ENCODE data around the gene PCCA. TPM values are rescaled to one million over a fixed set of nuclear protein-coding genes. Genes with fewer than 3 reads are reported as not detected.

Gene PCCA
- total and polyA plus RNA-seq, 2 experiments from 2014 or later = 41.9 to 46.6 TPM

- H3F3A ChIP-seq (replicated peaks; ENCODE audit: low read depth) = no peaks in the 10 kb centered on the region
- no peak overlapping the region for H2AFZ ChIP-seq
- Mint-ChIP-seq H3K27ac (no peak overlapping the region), H3K27me3 (ENCODE audit: insufficient read depth, low read depth, poor library complexity) (no peaks in the 10 kb centered on the region), H3K9me3 (no peaks in the 10 kb centered on the region), H3K4me3 (no peak overlapping the region), H3K36me3 (ENCODE audit: low read depth) (no peaks in the 10 kb centered on the region), H3K4me1 (peaks cover 51% of the 10 kb centered on the region)
- no peak overlapping the region for H3K4me2 ChIP-seq
- TF ChIP-seq POLR2AphosphoS5 (IDR thresholded peaks at IDR 0.05; ENCODE audit: low read depth) (no peak), CTCF (conservative IDR thresholded peaks at IDR 0.05; ENCODE audit: low read depth in 2 of 2) (no peak), ZNF114 (CRISPR knock-in tag; IDR thresholded peaks at IDR 0.05) (no peak), ZNF462 (CRISPR knock-in tag; IDR thresholded peaks at IDR 0.05) (no peak), ETS1 (IDR thresholded peaks at IDR 0.05) (no peak), ZNF331 (CRISPR knock-in tag; IDR thresholded peaks at IDR 0.05; ENCODE audit: low read depth) (no peak), STAT1 (IDR thresholded peaks at IDR 0.05; ENCODE audit: unreplicated experiment) (no peak), EZH2 (IDR thresholded peaks at IDR 0.05; ENCODE audit: low read depth, unreplicated experiment) (no peak), REST (IDR thresholded peaks at IDR 0.05; ENCODE audit: unreplicated experiment) (no peak), NANOG (IDR thresholded peaks at IDR 0.05; ENCODE audit: borderline replicate concordance) (no peak), CREB1 (CRISPR knock-in tag; IDR thresholded peaks at IDR 0.05; ENCODE audit: low read depth) (no peak), JUNB (IDR thresholded peaks at IDR 0.05; ENCODE audit: unreplicated experiment) (no peak), EZH2phosphoT487 (IDR thresholded peaks at IDR 0.05; ENCODE audit: unreplicated experiment) (no peak)
- DNase-seq (ENCODE audit: low spot score) (no peak), ATAC-seq (no peak)
- H3K27me3 ChIP-seq (ENCODE audit: insufficient read depth) = no peaks in the 10 kb centered on the region
- 0 out of 2 replicates have a peak, but pooled peaks cover 10% of the 10 kb centered on the region for H3K79me2 ChIP-seq (replicated peaks; ENCODE audit: insufficient read depth)
- H3K9me2 ChIP-seq (ENCODE audit: insufficient read depth) = peaks cover 6% of the 10 kb centered on the region; the same call in 1 of the 2 replicates
- H3K4me3 ChIP-seq = no peak overlapping the region
- H3K36me3 ChIP-seq (ENCODE audit: insufficient read depth) = no peaks in the 10 kb centered on the region
- 0 out of 2 replicates have a peak, but pooled peaks cover 3% of the 10 kb centered on the region for H4K20me1 ChIP-seq (replicated peaks; ENCODE audit: insufficient read depth)
- H3K4me1 ChIP-seq (ENCODE audit: insufficient read depth) = peaks cover 33% of the 10 kb centered on the region
- peak overlapping the region; percentile 75; the same call in 1 of the 2 replicates for H3K27ac ChIP-seq (ENCODE audit: low read depth)
These were observed 39.5 kb downstream of the PCCA start for GRCh38 chr13:100128373-100128772.

Data from GM23338 (cell line).